SK-N-SH treated with all-trans-retinoic acid at 6 μM for 48 hours (cell line): Measurements from ENCODE around the gene BNIP2.

Source experiments
- ATAC-seq: fragments of 200-7000 bp; cut with Tn5 transposase; 3 replicates; pipeline ENCODE4 v1.9.1; 2020; ENCODE audit warnings: mild to moderate bottlenecking, moderate library complexity
- ARNTL ChIP-seq: fragments of 450-650 bp; formaldehyde crosslinking; IDR thresholded peaks from 2 replicates; pipeline ENCODE4 v1.5.0; 2020; ENCODE audit warnings: low read depth, mild to moderate bottlenecking, moderate library complexity, borderline replicate concordance
- CSDC2 ChIP-seq: fragments of 250-450 bp; sonication (Bioruptor Pico); IDR thresholded peaks from 2 replicates; pipeline ENCODE4 v1.5.0; 2020; ENCODE audit warnings: mild to moderate bottlenecking, moderate library complexity
- CSRNP3 ChIP-seq: fragments of 250-450 bp; sonication (Bioruptor Pico); IDR thresholded peaks from 2 replicates; pipeline ENCODE4 v1.5.1; 2021; ENCODE audit warnings: mild to moderate bottlenecking, moderate library complexity
- ESRRG ChIP-seq: fragments of 250-450 bp; sonication (Bioruptor Pico); IDR thresholded peaks from 2 replicates; pipeline ENCODE4 v1.6.1; 2021; ENCODE audit warnings: mild to moderate bottlenecking
- GLIS3 ChIP-seq: fragments of 250-450 bp; sonication (Bioruptor Pico); IDR thresholded peaks from 2 replicates; pipeline ENCODE4 v1.5.0; 2020; ENCODE audit warnings: mild to moderate bottlenecking, moderate library complexity
- ISL1 ChIP-seq: fragments of 250-450 bp; sonication (Bioruptor Pico); IDR thresholded peaks from 2 replicates; pipeline ENCODE4 v2.1.2; 2022; ENCODE audit warnings: mild to moderate bottlenecking, moderate library complexity
- OSR1 ChIP-seq: fragments of 250-450 bp; sonication (Bioruptor Pico); IDR thresholded peaks from 2 replicates; pipeline ENCODE4 v1.8.0; 2022; ENCODE audit warnings: moderate library complexity, mild to moderate bottlenecking, inconsistent platforms
- PATZ1 ChIP-seq: fragments of 250-450 bp; sonication (Bioruptor Pico); IDR thresholded peaks from 2 replicates; pipeline ENCODE4 v1.8.0; 2020; ENCODE audit warnings: mild to moderate bottlenecking, moderate library complexity, borderline replicate concordance
- POU6F1 ChIP-seq: fragments of 250-450 bp; sonication (Bioruptor Pico); IDR thresholded peaks from 2 replicates; pipeline ENCODE4 v1.8.0; 2021; ENCODE audit warnings: low read depth, mild to moderate bottlenecking, moderate library complexity, borderline replicate concordance
- PPARA ChIP-seq: fragments of 250-450 bp; sonication (Bioruptor Pico); IDR thresholded peaks from 2 replicates; pipeline ENCODE4 v1.5.0; 2020; ENCODE audit warnings: mild to moderate bottlenecking, borderline replicate concordance
- RARB ChIP-seq: fragments of 250-450 bp; sonication (Bioruptor Pico); IDR thresholded peaks from 2 replicates; pipeline ENCODE4 v1.8.0; 2021; ENCODE audit warnings: mild to moderate bottlenecking, moderate library complexity
- TOX ChIP-seq: fragments of 250-450 bp; sonication (Bioruptor Pico); IDR thresholded peaks from 2 replicates; pipeline ENCODE4 v1.8.0; 2021; ENCODE audit warnings: mild to moderate bottlenecking, moderate library complexity, borderline replicate concordance
- TSHZ2 ChIP-seq: fragments of 250-450 bp; sonication (Bioruptor Pico); IDR thresholded peaks from 2 replicates; pipeline ENCODE4 v1.5.0; 2020; ENCODE audit warnings: mild to moderate bottlenecking, moderate library complexity
- ZFP30 ChIP-seq: fragments of 450-650 bp; formaldehyde crosslinking; IDR thresholded peaks from 2 replicates; pipeline ENCODE4 v1.5.0; 2022; ENCODE audit warnings: mild to moderate bottlenecking, moderate library complexity
- ZNF70 ChIP-seq: fragments of 450-650 bp; formaldehyde crosslinking; IDR thresholded peaks from 2 replicates; pipeline ENCODE4 v1.5.0; 2020; ENCODE audit warnings: mild to moderate bottlenecking, moderate library complexity
- ZNF8 ChIP-seq: fragments of 450-650 bp; formaldehyde crosslinking; IDR thresholded peaks from 2 replicates; pipeline ENCODE4 v1.5.0; 2020; ENCODE audit warnings: mild to moderate bottlenecking, moderate library complexity

BNIP2 gene

GRCh38 chr15:59656897-59657634, 32.1 kb downstream of the BNIP2 start, which contains the start of gene GTF2A2:
TSS of gene GTF2A2 (minus strand) at chr15:59657515. CDS start at chr15:59652277, 5,238 bp downstream.
- ATAC-seq, result peak; percentile 100
- TF ChIP-seq PPARA (CRISPR knock-in tag) (no peak), CSDC2 (CRISPR knock-in tag) (no peak), CSRNP3 (CRISPR knock-in tag) (no peak), TSHZ2 (CRISPR knock-in tag) (no peak), ARNTL (CRISPR knock-in tag) (no peak), GLIS3 (no peak), OSR1 (CRISPR knock-in tag) (no peak), ZFP30 (CRISPR knock-in tag) (no peak), ESRRG (CRISPR knock-in tag) (no peak)

GRCh38 chr15:59654046-59654445, 35.1 kb downstream of the BNIP2 start:
- no peak for ATAC-seq
- TF ChIP-seq ZNF8 (CRISPR knock-in tag), result no peak
- TF ChIP-seq ESRRG (CRISPR knock-in tag), result no peak
- no peak for TF ChIP-seq POU6F1 (CRISPR knock-in tag)
- TF ChIP-seq PPARA (CRISPR knock-in tag), result no peak
- no peak for TF ChIP-seq TSHZ2 (CRISPR knock-in tag)
- no peak for TF ChIP-seq TOX

- ATAC-seq, result no peak
- TF ChIP-seq PPARA (CRISPR knock-in tag), result no peak
- no peak for TF ChIP-seq ZFP30 (CRISPR knock-in tag)
- no peak for TF ChIP-seq RARB (CRISPR knock-in tag)
- no peak for TF ChIP-seq ZNF8 (CRISPR knock-in tag)
- no peak for TF ChIP-seq ZNF70 (CRISPR knock-in tag)
- TF ChIP-seq ISL1 (CRISPR knock-in tag), result no peak; the same call in 1 of the 2 replicates
- TF ChIP-seq ESRRG (CRISPR knock-in tag), result no peak
- TF ChIP-seq OSR1 (CRISPR knock-in tag), result no peak
- no peak for TF ChIP-seq ARNTL (CRISPR knock-in tag)
- no peak for TF ChIP-seq PATZ1 (CRISPR knock-in tag)
These were observed 39.5 kb downstream of the BNIP2 start for GRCh38 chr15:59649603-59650002.
